Mucosa of descending colon (tissue), 3 donors: ENCODE results near the gene TREM1. TPM values are rescaled to one million over a fixed set of nuclear protein-coding genes. Genes with fewer than 3 reads are reported as not detected.
A peak's percentile ranks its signal among the peaks of the same experiment; 100 is the strongest.

Experiments
- ATAC-seq: fragments of 200-7000 bp; cut with Tn5 transposase; one replicate; pipeline ENCODE4 v1.9.1; 2020; ENCODE audit warnings: mild to moderate bottlenecking, moderate library complexity
- DNase-seq, 3 donors: peaks; one replicate each; pipeline ENCODE4 v3.0.0-alpha.2; 2020
- H3K36me3 ChIP-seq: fragments of 200-600 bp; one replicate; pipeline ENCODE4 v1.8.0; 2021; ENCODE audit warnings: low read depth, mild to moderate bottlenecking
- H3K4me1 ChIP-seq: fragments of 200-600 bp; one replicate; pipeline ENCODE4 v1.8.0; 2021; ENCODE audit warnings: low read depth, mild to moderate bottlenecking
- H3K4me3 ChIP-seq: fragments of 200-600 bp; one replicate; pipeline ENCODE4 v1.8.0; 2021; ENCODE audit warnings: mild to moderate bottlenecking
- H3K9me3 ChIP-seq: fragments of 200-600 bp; one replicate; pipeline ENCODE4 v1.8.0; 2021; ENCODE audit warnings: mild to moderate bottlenecking
- CTCF ChIP-seq: fragments of 200-600 bp; IDR thresholded peaks from one replicate; pipeline ENCODE4 v1.8.0; 2022; ENCODE audit warnings: antibody characterized with exemption, mild to moderate bottlenecking
- intact Hi-C, 2 donors: fragments of 100-400 bp; cut with DNase I in 1 of 2; cut with micrococcal nuclease in 1 of 2; formaldehyde crosslinking; loops; one replicate each; pipeline versions ENCODE4 v1.11.0 to v1.11.1; 2022; cut with DNase I, micrococcal nuclease
- total RNA-seq, 3 donors: library from RNA; stranded (reverse); fragmentation: NEBNext Ultra II Directional in 2 of 3; extraction: Animal tissue kit (Norgen Biotek cat#: 25700) in 2 of 3; gene quantifications; one replicate each; pipeline versions ENCODE4 v1.2.1 to v1.2.4, GENCODE V29; 2021 to 2023
- donor health status: DM: no; HTN: no; CAD: no; lungs with moderate emphysema.
- donor health status: DM: no; HTN: no; CAD: no.
- donor health status: DM: no; HTN: yes; CAD: no.

TREM1 gene
- total RNA-seq, 3 donors from 2014 or later, result 1.2 to 2.0 TPM; not detected in 1

DNA sequence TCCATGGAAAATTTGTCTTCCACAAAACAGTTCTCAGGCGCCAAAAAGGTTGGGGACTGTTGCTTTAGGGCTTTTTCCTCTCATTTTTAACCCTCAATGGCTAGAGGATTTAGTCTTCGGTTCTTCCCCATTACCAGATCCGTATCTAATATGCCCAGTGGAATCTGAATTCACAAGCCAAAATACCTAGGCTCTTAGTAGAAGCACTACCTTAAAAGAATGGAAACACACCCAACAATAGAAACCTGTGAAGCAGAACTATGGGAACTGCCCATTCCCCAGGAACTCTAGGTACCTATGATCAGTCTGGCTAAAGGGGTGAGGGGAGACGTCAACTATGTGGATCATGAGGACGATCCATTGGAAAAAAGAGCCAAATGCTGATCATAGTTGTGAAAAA is 55.2 kb downstream of the TREM1 start:
- no peak for DNase-seq

DNA sequence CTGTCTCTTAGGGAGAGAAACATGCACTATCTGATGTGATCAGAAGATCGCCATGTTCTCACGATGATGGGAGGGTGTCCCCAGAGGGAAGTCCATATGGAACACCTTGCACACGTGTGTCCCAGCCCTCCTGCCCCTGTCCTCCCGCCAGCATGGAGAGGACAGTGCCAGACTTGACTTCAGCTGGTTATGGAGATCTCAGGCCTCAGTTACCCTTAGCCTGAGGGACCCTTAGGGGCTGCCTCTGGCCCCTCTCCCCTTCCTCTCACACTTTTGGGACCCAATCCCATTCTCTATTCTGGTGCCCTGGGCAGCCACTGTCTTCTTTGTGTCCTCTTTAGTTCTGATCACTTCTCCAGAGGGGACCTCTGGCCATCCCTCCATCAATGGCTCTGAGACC is 56.8 kb downstream of the TREM1 start:
- Histone ChIP-seq H3K9me3 (no peaks in the 10 kb centered on the region), H3K36me3 (no peaks in the 10 kb centered on the region), H3K4me1 (no peaks in the 10 kb centered on the region), H3K4me3 (no peak overlapping the region)
- ATAC-seq (no peak), DNase-seq (no peak)
- intact Hi-C loops, result no loop called here
- TF ChIP-seq CTCF, result no peak

More for the DNA sequence above, 55.2 kb downstream of the TREM1 start:
- no peak for TF ChIP-seq CTCF
- H3K4me1 ChIP-seq, result no peaks in the 10 kb centered on the region
- H3K9me3 ChIP-seq, result no peaks in the 10 kb centered on the region
- H3K4me3 ChIP-seq, result no peak overlapping the region
- intact Hi-C loops, result no loop called here
- no peaks in the 10 kb centered on the region for H3K36me3 ChIP-seq
- ATAC-seq, result no peak

DNA sequence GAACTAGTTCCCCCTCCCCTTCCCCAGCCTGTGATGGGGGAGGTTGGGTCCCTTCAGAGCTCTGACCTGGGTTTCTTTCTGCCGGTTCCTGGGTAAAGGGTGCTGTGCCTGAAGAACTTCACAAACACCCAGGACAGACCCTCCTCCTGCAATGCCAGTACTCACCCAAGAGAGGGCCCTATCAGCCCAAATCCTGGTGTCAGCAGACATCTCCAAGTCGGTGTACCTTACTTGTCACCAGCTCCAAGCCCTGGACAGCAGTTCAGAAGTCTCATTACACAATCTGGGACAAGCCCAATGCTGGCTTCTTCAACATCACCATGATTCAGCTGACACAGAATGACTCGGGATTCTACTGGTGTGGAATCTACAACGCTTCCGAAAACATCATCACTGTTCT is 57.9 kb downstream of the TREM1 start:
- Histone ChIP-seq H3K36me3 (no peaks in the 10 kb centered on the region), H3K9me3 (no peaks in the 10 kb centered on the region), H3K4me1 (no peaks in the 10 kb centered on the region), H3K4me3 (no peak overlapping the region)
- no peak for TF ChIP-seq CTCF
- ATAC-seq (peak; percentile 20), DNase-seq (no peak)
- intact Hi-C loops, result no loop called here

GRCh38 chr6:41228096-41228495 is 58.4 kb downstream of the TREM1 start, which contains the start of gene TREML4:
Gene TREML4 (plus strand): TSS chr6:41228349. CDS start chr6:41228428, 79 bp downstream.
- DNase-seq (no peak), ATAC-seq (no peak)
- no peaks in the 10 kb centered on the region for H3K36me3 ChIP-seq
- H3K4me1 ChIP-seq, result no peaks in the 10 kb centered on the region
- no peaks in the 10 kb centered on the region for H3K9me3 ChIP-seq
- no peak within 1 kb of the TSS for H3K4me3 ChIP-seq
- no peak for TF ChIP-seq CTCF
- intact Hi-C loops, result no loop called here

GRCh38 chr6:41226752-41227151 is 59.7 kb downstream of the TREM1 start:
- intact Hi-C loops, result no loop called here
- ATAC-seq (no peak), DNase-seq (no peak)
- no peak for TF ChIP-seq CTCF
- H3K9me3 ChIP-seq, result no peaks in the 10 kb centered on the region
- H3K36me3 ChIP-seq, result no peaks in the 10 kb centered on the region
- H3K4me1 ChIP-seq, result no peaks in the 10 kb centered on the region
- no peak overlapping the region for H3K4me3 ChIP-seq

DNA sequence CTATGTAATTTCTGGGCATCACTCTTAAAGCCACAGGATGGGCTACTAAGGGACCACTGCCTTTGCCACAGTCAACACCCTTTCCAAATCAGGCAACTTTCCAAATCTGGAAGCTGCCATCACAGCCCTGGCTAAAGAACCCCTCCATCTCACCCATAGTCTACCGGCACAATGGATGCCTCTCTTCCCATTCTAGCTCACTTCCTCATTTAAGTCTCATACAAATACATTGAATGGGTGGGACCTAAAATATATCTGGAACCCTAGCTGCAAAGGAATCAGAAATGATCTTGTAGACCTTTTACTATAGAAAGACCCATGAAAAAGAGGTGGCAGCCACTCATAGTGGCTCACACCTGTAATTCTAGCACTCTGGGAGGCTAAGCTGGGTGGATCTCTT is 61.7 kb downstream of the TREM1 start:
- Histone ChIP-seq H3K36me3 (no peaks in the 10 kb centered on the region), H3K4me3 (no peak overlapping the region), H3K9me3 (no peaks in the 10 kb centered on the region), H3K4me1 (no peaks in the 10 kb centered on the region)
- ATAC-seq, result no peak
- intact Hi-C loops, result no loop called here
- TF ChIP-seq CTCF, result no peak
- DNase-seq, result no peak
